Esophagus squamous epithelium (tissue), 4 donors: ENCODE measurements around the gene MYL2.

Experiments used
- CTCF ChIP-seq, 6 experiments: fragments of 450-650 bp in 4 of 6; fragments of 200-600 bp in 2 of 6; sonication (generic) in 2 of 6; IDR thresholded peaks; one replicate each; pipeline ENCODE4 v1.5.1; 2016 to 2019; ENCODE audit warnings: antibody characterized with exemption in 6 of 6, mild to moderate bottlenecking in 4 of 6, moderate library complexity in 4 of 6
- POLR2A ChIP-seq, 4 donors: fragments of 450-650 bp; IDR thresholded peaks; one replicate each; pipeline ENCODE4 v1.6.1; 2017; ENCODE audit warnings: antibody characterized with exemption in 4 of 4, mild to moderate bottlenecking in 4 of 4, moderate library complexity in 3 of 4

GRCh38 chr12:110957159-110957558 is 36.8 kb upstream of the MYL2 start:
- no peak for TF ChIP-seq POLR2A (IDR thresholded peaks at IDR 0.05)
- no peak for TF ChIP-seq CTCF (IDR thresholded peaks at IDR 0.05)
